Tibial nerve (tissue), 3 donors: ENCODE data around the gene IGFN1.

ENCODE experiments used
- POLR2A ChIP-seq, 2 donors: fragments of 450-650 bp; IDR thresholded peaks; one replicate each; pipeline ENCODE4 v1.6.1; 2017; ENCODE audit warnings: antibody characterized with exemption in 2 of 2, mild to moderate bottlenecking in 2 of 2, moderate library complexity in 2 of 2
- TF ChIP-seq, protein P1 (sequence below), 5 experiments: fragments of 200-600 bp in 3 of 5; fragments of 450-650 bp in 2 of 5; sonication (generic) in 3 of 5; IDR thresholded peaks; one replicate each; pipeline ENCODE4 v1.5.1; 2016 to 2019; ENCODE audit warnings: antibody characterized with exemption in 5 of 5, mild to moderate bottlenecking in 3 of 5, moderate library complexity in 2 of 5

DNA sequence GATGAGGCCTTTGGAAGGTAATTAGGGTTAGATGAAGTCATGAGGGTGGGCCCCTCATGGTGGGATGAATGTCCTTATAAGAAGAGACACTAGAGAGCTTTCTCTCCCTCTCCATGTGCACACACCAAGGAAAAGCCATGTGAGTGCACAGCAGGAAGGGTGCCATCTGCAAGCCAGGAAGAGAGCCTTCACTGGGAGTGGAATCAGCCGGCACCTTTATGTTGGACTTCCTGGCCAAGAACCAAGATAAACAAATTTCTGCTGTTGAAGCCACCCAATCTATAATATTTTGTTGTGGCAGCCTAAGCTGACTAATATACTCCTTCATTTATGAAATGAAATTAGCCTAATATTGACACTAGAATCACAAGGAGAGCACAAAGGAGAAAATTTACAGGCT lies 54.5 kb downstream of the IGFN1 start:
- TF ChIP-seq, protein P1, sequence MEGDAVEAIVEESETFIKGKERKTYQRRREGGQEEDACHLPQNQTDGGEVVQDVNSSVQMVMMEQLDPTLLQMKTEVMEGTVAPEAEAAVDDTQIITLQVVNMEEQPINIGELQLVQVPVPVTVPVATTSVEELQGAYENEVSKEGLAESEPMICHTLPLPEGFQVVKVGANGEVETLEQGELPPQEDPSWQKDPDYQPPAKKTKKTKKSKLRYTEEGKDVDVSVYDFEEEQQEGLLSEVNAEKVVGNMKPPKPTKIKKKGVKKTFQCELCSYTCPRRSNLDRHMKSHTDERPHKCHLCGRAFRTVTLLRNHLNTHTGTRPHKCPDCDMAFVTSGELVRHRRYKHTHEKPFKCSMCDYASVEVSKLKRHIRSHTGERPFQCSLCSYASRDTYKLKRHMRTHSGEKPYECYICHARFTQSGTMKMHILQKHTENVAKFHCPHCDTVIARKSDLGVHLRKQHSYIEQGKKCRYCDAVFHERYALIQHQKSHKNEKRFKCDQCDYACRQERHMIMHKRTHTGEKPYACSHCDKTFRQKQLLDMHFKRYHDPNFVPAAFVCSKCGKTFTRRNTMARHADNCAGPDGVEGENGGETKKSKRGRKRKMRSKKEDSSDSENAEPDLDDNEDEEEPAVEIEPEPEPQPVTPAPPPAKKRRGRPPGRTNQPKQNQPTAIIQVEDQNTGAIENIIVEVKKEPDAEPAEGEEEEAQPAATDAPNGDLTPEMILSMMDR (IDR thresholded peaks at IDR 0.05) = no peak
- no peak for TF ChIP-seq POLR2A (IDR thresholded peaks at IDR 0.05)
